HG02943 (cell line): ENCODE measurements around the gene TMEM150B.

Source experiments
- ATAC-seq: cut with Tn5 transposase; IDR thresholded peaks from one replicate; pipeline ENCODE4 v1.9.1; 2021; ENCODE audit warnings: mild to moderate bottlenecking, low read depth, moderate library complexity; ENCODE audit not compliant: unreplicated experiment

TMEM150B gene

GRCh38 chr19:55308281-55308680, 16.9 kb downstream of the TMEM150B start:
- ATAC-seq = no peak

- no peak for ATAC-seq
Measured at GRCh38 chr19:55306712-55307111, 18.4 kb downstream of the TMEM150B start.

- ATAC-seq = no peak
Measured at GRCh38 chr19:55305983-55306562, 19.1 kb downstream of the TMEM150B start.

DNA sequence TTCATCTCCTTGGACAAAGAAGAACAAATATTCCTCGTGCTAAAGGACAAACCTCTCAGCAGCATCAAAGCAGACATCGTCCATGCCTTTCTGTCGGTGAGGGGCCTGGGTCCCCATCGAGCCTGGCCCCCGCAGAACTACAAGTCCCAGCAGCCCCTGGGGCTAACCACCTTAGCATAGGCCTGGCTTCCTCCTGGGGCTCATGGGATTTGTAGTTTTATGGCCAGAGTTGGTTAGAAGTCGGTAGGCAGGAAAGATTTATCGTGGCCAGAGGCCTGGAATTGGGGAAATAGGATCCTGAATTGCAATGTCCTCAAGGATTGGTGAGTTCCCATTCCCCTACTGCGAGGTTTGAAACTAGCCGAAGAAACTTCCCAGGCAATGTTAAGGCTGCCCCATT, 19.6 kb downstream of the TMEM150B start:
- no peak for ATAC-seq

GRCh38 chr19:55304980-55305379, 20.2 kb downstream of the TMEM150B start:
- no peak for ATAC-seq

- no peak for ATAC-seq
Measured at GRCh38 chr19:55304279-55304978, 20.7 kb downstream of the TMEM150B start.

DNA sequence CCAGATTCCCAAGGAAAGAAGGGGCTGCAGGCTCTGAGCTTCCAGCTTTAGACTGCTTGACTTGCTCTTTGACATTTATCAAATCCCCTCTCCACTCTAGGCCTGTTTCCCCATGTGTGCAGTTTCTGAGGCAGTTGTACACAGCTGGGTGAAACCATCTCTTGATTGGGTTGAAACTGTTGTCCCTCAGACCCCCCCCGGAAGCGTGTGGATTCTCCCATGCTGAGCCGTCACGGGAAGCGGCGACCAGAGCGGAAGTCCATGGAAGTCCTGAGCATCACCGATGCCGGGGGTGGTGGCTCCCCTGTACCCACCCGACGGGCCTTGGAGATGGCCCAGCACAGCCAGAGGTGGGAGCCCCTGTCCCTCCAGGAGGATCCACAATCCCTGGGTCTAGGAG, 21.7 kb downstream of the TMEM150B start:
- ATAC-seq = no peak

DNA sequence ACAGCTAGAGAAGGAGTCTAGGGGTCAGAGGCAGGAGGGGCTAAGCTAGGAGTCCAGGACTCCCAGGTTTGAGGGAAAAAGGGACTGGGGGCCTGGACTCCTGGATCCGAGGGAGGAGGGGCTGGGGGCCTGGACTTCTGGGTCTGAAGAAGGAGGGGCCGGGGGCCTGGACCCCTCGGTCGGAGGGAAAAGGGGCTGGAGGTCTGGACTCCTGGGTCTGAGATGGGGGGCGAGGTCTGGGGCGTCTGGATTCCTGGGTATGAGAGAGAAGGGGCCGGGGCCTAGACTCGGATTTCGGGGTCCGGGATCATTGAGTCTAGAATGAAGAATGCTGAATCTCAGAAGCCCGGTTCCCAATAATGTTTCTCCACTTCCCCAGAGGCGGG, 22.8 kb downstream of the TMEM150B start:
- no peak for ATAC-seq

- ATAC-seq = no peak
Measured at GRCh38 chr19:55301459-55302317, 23.5 kb downstream of the TMEM150B start.

DNA sequence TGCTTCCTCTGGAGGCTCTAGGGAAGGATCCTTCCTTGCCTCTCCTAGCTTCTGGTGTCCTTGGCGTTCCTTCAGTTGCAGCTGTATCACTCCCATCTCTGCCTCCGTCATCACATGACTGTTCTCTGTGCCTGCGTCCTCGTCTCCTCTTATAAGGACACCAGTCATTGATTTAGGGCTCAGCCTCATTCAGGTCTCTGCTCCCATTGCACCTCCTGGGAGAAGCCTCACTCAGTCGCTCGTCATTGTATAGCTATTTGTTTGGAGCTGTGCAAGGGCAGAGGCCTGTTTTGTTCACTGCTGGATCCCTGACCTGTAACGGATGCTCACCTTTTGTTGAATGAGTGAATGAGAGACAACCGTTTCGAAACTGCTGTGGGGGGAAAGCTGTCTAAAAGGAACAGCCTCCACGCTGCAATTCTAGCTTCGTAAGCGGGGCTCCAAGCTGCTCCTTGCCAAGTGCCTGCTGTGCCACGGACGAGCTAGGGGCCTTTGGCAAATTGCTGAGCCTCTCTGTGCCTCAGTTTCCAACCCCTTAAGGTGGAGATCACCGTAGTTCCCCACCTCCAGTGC, 24.2 kb downstream of the TMEM150B start:
- ATAC-seq = no peak

DNA sequence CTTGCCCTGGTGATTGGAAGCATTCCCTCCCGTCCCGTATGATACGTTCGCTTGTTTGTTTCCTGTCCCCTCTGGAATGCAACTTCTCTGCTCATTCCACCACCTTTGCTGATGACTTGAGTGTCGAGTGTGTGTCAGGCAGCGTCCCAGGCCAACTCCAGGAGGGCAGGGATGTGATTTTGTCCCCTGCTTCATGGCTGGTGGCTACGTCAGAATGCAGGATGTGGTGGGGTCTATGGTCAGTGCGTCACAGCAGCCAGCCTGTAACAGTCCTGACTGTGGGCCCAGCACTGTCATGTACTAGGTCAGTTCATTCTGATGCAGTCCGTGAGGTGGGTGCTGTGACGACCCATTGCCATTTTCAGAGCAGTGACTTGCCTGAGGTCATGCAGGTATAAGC, 25.1 kb downstream of the TMEM150B start:
- ATAC-seq = no peak

DNA sequence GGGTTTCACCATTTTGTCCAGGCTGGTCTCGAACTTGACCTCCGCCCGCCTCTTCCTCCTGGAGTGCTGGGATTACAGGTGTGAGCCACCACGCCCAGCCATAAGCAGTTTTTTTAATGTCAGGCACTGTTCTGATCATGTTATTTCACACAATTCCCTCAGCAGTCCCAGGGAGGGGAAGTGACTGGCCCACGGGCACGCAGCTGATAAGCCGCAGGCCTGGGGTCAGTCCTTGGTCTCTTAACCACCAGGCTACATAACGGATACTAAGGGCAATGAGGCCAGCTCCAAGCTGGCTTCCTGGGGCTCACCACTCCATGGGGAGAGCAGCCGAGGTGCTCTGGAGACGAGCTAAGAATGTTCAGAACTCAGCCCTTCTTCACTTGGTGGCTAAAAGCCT, 27.9 kb downstream of the TMEM150B start:
- ATAC-seq = no peak

DNA sequence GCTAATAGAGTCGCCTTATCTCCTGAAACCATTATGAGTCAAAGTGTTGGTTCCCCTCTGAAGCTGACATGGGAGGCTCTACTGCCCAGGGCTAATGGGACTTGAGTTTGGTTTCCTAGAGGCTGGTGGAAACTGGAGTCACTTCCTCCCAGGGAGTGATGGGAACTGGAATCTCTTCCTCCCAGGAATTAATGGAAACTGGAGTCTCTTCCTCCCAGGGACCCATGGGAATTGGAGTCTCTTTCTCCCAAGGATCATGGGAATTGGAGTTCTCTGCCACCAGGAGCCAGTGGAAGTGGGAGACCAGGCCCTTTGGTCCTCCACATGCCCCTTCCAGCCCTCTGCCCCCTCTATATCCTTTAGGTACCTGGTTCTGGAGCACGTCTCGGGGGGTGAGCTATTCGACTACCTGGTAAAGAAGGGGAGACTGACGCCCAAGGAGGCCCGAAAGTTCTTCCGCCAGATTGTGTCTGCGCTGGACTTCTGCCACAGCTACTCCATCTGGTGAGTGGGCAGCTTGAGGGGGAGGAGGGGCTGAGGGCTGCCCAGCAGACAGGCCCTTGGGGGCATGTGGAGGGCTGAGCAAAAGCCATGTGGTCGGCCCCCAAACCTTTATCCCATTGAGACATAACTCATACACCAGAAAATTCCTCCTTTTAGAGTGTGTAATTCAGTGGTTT, 35.9 kb downstream of the TMEM150B start:
- no peak for ATAC-seq

DNA sequence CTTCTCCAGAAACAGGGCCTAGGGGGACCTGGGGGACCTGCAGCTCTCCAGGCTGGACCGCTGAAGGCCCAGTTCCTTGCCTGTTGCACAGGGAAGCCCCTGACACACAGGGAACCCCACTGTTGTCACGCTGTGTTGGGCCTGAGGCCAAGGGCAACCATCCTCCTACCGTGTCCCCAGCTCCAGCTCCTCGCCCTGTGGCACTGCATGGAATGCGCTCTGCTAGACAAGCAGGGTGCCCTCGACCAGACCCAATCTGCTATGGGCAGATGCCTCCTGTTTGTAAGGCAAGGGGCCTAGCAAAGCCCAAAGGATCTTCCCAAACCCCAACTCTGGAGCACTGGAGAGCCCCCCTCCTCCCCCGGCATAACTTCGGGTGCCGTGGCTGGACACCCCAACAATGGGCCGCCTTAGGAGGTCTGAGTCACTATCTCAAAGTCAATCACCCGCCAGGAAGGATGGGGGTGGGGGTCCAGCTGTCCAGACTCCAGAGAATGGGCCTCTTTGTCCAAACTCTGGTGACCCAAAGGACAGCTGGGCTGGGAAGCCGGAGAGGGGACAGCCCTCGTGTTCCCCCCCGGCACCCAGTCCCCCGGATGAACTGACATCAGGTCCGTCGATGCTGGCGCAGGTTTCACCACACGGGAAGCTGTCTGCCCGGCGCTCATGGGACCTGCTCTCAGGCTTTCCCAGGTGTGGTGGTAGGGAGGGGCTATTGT, 37.6 kb downstream of the TMEM150B start:
- ATAC-seq = no peak

DNA sequence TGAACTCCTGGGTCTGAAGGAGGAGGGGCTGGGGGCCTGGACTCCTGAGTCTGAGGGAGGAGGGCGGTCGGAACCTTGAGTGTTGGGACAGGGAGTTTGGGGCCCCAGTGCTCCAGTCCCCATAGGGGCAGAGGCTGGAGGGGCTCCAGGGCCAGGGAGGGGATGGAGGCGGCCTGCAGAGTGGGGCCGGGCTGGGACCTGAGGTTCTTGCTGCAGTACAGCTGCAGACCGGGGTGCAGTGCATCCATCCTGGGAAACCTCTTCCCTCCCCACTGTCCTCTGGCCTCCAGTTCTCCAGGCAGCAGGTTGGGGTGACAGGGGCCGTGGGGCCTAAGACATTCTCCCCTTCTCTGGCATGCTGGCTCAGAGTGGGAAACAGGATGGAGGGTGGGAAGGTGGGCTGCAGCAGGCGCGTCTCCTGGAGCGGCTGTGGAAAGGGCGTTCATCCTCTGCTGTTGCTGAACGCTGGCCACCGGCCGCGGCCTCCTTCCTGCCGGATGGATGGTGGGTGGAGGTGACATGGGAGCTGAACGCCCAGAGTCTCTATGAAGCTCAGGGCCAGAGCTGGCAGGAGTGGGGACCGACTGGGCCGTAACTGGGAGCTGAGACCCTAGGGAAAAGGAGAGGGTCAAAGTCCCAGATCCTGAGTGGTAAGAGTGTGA, 39.8 kb downstream of the TMEM150B start:
- ATAC-seq = no peak

GRCh38 chr19:55284405-55285058, 40.6 kb downstream of the TMEM150B start:
- no peak for ATAC-seq

DNA sequence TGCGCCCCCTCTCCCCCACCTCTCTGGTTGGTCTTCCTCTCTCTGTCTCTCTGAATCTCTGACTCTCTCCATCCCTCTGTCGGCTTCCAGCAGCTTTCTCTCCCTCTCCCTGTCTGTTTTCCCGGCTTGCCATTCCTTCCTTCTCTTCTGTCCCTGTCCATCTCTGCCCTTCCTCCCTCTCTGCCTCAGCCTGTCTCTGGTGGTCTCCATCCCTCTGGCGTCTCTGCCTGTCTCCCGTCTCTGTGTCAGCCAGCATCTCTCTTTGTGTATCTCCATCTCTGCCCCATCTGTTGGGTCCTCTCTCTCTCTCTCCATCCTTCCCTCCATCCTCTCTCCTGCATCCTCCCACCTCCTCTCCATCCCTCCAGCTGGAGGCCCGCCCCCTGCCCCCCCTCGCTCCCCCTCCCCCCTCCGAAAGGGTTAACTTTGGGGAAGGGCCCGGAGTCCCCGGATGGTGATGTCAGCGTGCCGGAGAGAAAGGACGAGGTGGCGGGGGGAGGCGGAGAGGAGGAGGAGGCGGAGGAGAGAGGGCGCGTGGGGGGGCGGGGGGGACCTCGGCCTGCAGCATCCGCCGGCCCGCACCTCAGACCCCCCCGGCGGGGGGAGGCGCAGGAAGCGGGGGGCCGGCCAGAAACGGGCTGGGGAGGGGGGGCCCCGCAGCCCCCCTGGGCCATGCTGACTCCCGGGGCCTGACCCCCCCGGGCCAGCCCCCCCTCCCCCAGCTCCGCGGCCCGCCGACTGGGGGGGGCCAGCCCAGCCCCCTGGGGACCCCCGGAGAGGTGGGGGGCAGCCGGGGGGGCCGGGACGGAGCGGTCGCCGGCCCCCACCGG, 41.4 kb downstream of the TMEM150B start, which contains the start of gene BRSK1:
Gene BRSK1 (plus strand): TSS at position 450 of the 830 bp plus-strand sequence. CDS start 446 bp downstream, outside the sequence.
- ATAC-seq = no peak
